Esophagus squamous epithelium (tissue), 5 donors: Measurements from ENCODE around the gene SNX9. TPM values are rescaled to one million over a fixed set of nuclear protein-coding genes. Genes with fewer than 3 reads are reported as not detected.

ENCODE experiments used
- DNase-seq: peaks from one replicate; lab custom pipeline; 2025; lab: John Stamatoyannopoulos, UW
- H3K27ac ChIP-seq, 4 donors: fragments of 200-600 bp; sonication (generic); one replicate each; pipeline ENCODE4 v1.5.1; 2016 to 2019; ENCODE audit warnings: mild to moderate bottlenecking in 1 of 4
- H3K27me3 ChIP-seq, 4 donors: fragments of 200-600 bp; sonication (generic); 1 replicate in 3 of 4; 2 replicates in 1 of 4; pipeline versions ENCODE4 v1.5.1 to v1.6.0; 2017 to 2021; ENCODE audit warnings: antibody characterized with exemption in 1 of 4
- H3K36me3 ChIP-seq, 3 donors: fragments of 200-600 bp; sonication (generic); one replicate each; pipeline ENCODE4 v1.5.1; 2016 to 2019
- H3K4me1 ChIP-seq, 3 donors: fragments of 200-600 bp; sonication (generic); one replicate each; pipeline ENCODE4 v1.5.1; 2017 to 2019
- H3K4me3 ChIP-seq, 4 donors: fragments of 200-600 bp; sonication (generic); 1 replicate in 3 of 4; 2 replicates in 1 of 4; pipeline ENCODE4 v1.5.1; 2016 to 2019; ENCODE audit warnings: mild to moderate bottlenecking in 2 of 4, moderate library complexity in 1 of 4
- H3K9me3 ChIP-seq, 3 donors: fragments of 200-600 bp; sonication (generic); one replicate each; pipeline ENCODE4 v1.5.1; 2016 to 2019
- POLR2A ChIP-seq, 4 donors: fragments of 450-650 bp; IDR thresholded peaks; one replicate each; pipeline ENCODE4 v1.6.1; 2017; ENCODE audit warnings: antibody characterized with exemption in 4 of 4, mild to moderate bottlenecking in 4 of 4, moderate library complexity in 3 of 4
- WGBS, 2 donors: methylation state at CpG; one replicate each; pipeline ENCODE4 v1.1.5; 2018; 5-methylcytosine and 5-hydroxymethylcytosine counted together
- intact Hi-C: fragments of 100-400 bp; cut with DNase I; formaldehyde crosslinking; loops from one replicate; pipeline ENCODE4 v1.15.0; 2022
- total RNA-seq, 4 donors: library from RNA; depleted of rRNA; stranded (reverse); fragments of >200 nt; gene quantifications; one replicate each; pipeline ENCODE4 v1.1.0, GENCODE V29; 2016
- TF ChIP-seq, protein P1 (sequence below), 6 experiments: fragments of 450-650 bp in 4 of 6; fragments of 200-600 bp in 2 of 6; sonication (generic) in 2 of 6; IDR thresholded peaks; one replicate each; pipeline ENCODE4 v1.5.1; 2016 to 2019; ENCODE audit warnings: antibody characterized with exemption in 6 of 6, mild to moderate bottlenecking in 4 of 6, moderate library complexity in 4 of 6
- donor health status: DM: yes; HTN: yes; CAD: no.

SNX9 gene
- total RNA-seq, 4 donors from 2014 or later: 19.9 to 39.9 (median 33.5) TPM

DNA sequence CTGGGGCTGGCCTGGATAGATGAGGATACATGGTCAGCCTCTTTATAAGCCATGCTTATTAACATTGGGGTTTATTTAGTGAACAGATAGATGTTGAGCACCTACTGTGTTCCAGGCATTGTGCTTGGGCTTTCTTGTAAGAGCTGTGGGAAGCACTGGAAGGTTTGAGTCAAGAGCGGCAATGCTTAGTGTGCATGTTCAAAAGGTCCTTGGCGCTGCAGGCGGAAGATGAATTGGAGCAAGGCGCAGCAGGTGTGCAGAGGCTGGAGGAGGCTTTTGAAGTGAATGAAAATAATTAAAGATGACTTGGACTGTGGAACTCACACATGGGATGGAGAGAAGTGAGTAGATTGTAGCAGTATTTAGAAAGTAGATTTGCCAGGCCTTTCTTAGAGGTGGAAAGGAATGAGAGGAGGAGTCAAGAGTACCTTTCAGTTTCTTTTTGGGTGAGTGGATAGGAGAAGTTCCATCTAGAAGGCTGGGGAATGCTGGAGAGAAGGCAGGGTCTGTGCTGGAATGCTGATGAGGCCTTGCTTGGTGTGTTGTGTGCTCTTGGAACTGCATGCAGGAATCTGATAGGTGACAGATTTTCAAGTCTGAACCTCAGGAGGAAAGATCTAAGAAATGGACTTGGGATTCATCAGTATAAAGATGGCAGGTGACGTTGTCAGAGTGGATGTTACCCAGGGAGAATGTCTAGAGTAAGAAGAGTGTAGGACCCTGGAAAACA lies 26.4 kb downstream of the SNX9 start:
- DNase-seq: no peak
- Histone ChIP-seq H3K9me3 (peaks cover 0 to 20% (median 0%) of the 10 kb centered on the region in 3 donors), H3K36me3 (no peaks in the 10 kb centered on the region), H3K27ac (peak overlapping the region in 1 of 4 donors; percentile 19), H3K4me3 (no peak overlapping the region), H3K27me3 (no peaks in the 10 kb centered on the region), H3K4me1 (peaks cover 0 to 46% (median 34%) of the 10 kb centered on the region in 3 donors)
- intact Hi-C loops: no loop called here
- TF ChIP-seq, protein P1, sequence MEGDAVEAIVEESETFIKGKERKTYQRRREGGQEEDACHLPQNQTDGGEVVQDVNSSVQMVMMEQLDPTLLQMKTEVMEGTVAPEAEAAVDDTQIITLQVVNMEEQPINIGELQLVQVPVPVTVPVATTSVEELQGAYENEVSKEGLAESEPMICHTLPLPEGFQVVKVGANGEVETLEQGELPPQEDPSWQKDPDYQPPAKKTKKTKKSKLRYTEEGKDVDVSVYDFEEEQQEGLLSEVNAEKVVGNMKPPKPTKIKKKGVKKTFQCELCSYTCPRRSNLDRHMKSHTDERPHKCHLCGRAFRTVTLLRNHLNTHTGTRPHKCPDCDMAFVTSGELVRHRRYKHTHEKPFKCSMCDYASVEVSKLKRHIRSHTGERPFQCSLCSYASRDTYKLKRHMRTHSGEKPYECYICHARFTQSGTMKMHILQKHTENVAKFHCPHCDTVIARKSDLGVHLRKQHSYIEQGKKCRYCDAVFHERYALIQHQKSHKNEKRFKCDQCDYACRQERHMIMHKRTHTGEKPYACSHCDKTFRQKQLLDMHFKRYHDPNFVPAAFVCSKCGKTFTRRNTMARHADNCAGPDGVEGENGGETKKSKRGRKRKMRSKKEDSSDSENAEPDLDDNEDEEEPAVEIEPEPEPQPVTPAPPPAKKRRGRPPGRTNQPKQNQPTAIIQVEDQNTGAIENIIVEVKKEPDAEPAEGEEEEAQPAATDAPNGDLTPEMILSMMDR (IDR thresholded peaks at IDR 0.05): no peak
- no peak for TF ChIP-seq POLR2A (IDR thresholded peaks at IDR 0.05)
- WGBS, 2 donors: 93 to 95% methylated on average over 5 of the region's 5 CpGs

DNA sequence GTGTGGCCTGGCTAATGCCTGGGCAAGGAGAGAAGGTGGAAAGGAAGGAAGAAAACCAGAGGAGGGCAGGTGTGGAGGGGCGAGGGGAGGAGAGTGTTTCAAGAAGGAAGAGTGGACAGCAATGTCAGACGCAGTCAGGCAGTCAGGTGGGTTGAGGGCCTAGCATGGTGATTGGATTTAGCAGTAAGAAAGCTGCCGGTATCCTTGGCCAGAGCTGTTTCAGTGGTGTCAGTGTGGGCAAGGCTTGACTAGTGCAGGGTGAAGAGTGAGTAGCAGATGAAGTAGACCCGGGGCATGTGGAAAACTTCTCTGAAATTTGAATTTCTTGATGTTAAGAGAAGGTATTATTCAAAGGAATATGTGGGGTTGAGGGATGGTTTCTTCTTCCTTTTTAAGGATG lies 27.0 kb downstream of the SNX9 start:
- H3K27me3 ChIP-seq: no peaks in the 10 kb centered on the region
- TF ChIP-seq POLR2A (IDR thresholded peaks at IDR 0.05): no peak
- TF ChIP-seq, protein P1 (IDR thresholded peaks at IDR 0.05): no peak
- no peak for DNase-seq
- no peaks in the 10 kb centered on the region for H3K36me3 ChIP-seq
- H3K4me1 ChIP-seq: peaks cover 0 to 46% (median 34%) of the 10 kb centered on the region in 3 donors
- no peak overlapping the region for H3K27ac ChIP-seq
- no peak overlapping the region for H3K4me3 ChIP-seq
- intact Hi-C loops: no loop called here
- 89 to 91% methylated on average over 4 of the region's 4 CpGs for WGBS, 2 donors
- peaks cover 0 to 20% (median 0%) of the 10 kb centered on the region in 3 donors for H3K9me3 ChIP-seq

DNA sequence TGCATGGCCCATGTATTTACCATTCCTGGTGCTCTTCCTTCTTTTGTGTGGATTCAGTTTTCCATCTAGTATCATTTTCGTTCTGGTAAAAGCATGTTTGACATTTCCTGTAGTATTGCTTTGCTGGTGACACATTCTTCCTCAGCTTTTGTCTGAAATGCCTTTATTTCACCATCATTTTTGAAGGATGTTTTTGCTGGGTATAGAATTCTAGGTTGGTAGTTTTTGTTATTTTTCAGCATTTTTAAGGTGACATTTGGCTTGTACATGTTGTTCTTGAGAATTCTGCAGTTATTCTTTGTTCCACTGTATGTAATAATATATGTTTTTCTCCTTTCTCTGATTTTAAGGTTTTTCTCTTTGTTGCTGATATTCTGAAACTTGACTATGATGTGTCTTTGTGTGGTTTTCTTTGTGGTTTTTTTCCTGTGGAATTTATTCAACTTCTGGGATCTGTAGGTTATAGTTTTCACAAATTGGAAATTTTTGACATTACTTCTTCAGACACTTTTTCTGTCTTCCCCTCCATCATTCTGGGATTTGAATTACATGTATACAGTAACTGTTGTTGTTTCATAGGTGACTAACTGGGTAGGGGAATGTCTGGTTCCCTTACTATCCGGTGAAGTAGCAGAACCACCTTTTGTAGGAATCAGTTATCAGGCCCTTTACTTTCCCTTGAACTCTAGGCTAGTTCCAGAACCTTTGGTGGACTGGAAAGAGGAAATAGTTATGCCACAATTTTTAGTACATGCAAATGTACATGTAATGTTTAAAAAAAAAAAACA lies 30.2 kb downstream of the SNX9 start:
- Histone ChIP-seq H3K27ac (no peak overlapping the region), H3K36me3 (no peaks in the 10 kb centered on the region), H3K4me3 (no peak overlapping the region), H3K9me3 (peaks cover 0 to 20% (median 0%) of the 10 kb centered on the region in 3 donors), H3K27me3 (no peaks in the 10 kb centered on the region), H3K4me1 (peaks cover 0 to 26% (median 19%) of the 10 kb centered on the region in 3 donors)
- intact Hi-C loops: no loop called here
- no peak for DNase-seq
- 67 to 83% methylated on average over 2 of the region's 2 CpGs for WGBS, 2 donors
- TF ChIP-seq, protein P1 (IDR thresholded peaks at IDR 0.05): no peak
- no peak for TF ChIP-seq POLR2A (IDR thresholded peaks at IDR 0.05)

DNA sequence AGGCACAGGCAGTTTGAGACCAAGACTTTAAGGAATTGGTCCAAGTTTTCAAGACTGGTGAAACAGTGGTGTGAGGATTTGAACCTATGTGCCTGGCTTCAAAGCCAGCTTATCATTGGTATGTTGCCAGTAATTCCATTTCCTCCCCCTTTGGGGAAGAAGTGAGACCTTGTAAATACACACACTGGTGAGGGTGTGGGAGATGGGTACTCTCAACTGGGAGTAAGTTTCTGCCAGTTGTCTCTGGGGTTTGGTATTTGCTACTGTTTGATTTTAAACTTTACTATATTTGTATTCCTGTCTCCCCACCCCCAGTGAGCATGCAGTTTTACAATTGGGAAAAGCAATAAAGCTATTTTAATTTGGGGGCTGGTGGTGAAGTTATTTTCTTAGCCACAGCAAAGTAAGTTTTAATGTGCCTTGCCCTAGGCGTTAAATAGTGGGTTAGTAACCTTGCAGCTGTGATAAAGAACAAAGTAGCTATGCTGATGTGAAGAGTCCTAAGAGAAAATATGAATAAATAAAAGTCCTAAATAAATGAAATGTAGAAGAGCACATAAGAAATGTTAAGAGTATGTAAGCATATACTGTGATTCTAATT lies 31.0 kb downstream of the SNX9 start:
- no peak overlapping the region for H3K4me3 ChIP-seq
- no peaks in the 10 kb centered on the region for H3K36me3 ChIP-seq
- no peak overlapping the region for H3K27ac ChIP-seq
- no peak for DNase-seq
- 85 to 91% methylated on average over 1 of the region's 1 CpG for WGBS, 2 donors
- H3K4me1 ChIP-seq: peaks cover 0 to 18% (median 11%) of the 10 kb centered on the region in 3 donors
- no peak for TF ChIP-seq POLR2A (IDR thresholded peaks at IDR 0.05)
- TF ChIP-seq, protein P1 (IDR thresholded peaks at IDR 0.05): no peak
- peaks cover 0 to 20% (median 0%) of the 10 kb centered on the region in 3 donors for H3K9me3 ChIP-seq
- intact Hi-C loops: no loop called here
- H3K27me3 ChIP-seq: no peaks in the 10 kb centered on the region
